H9 (cell line): Measurements from ENCODE around the gene TTC7B. TPM values are rescaled to one million over a fixed set of nuclear protein-coding genes. Genes with fewer than 3 reads are reported as not detected.

Experiments used
- DNase-seq: peaks from one replicate; pipeline ENCODE4 v3.0.0-alpha.2; 2017
- H2AFZ ChIP-seq: one replicate; pipeline ENCODE4 v1.6.1; 2013; ENCODE audit warnings: mild to moderate bottlenecking, low read length, control low read depth, moderate library complexity
- H2AK5ac ChIP-seq: 2 replicates; pipeline ENCODE4 v1.6.1; 2013; ENCODE audit warnings: low read length, control low read depth, mixed read lengths; ENCODE audit not compliant: insufficient read length
- H2BK120ac ChIP-seq: one replicate; pipeline ENCODE4 v1.6.1; 2013; ENCODE audit warnings: low read depth, mild to moderate bottlenecking, low read length, control low read depth, inconsistent platforms; ENCODE audit not compliant: poor library complexity, severe bottlenecking
- H2BK12ac ChIP-seq: 2 replicates; pipeline ENCODE4 v1.6.1; 2013; ENCODE audit warnings: low read length, control low read depth, mixed read lengths, low read depth; ENCODE audit not compliant: insufficient read length
- H2BK15ac ChIP-seq: 2 replicates; pipeline ENCODE4 v1.6.1; 2013; ENCODE audit warnings: low read depth, low read length, control low read depth
- H2BK20ac ChIP-seq: one replicate; pipeline ENCODE4 v1.6.1; 2013; ENCODE audit warnings: low read depth, mild to moderate bottlenecking, low read length, control low read depth, inconsistent platforms; ENCODE audit not compliant: poor library complexity, severe bottlenecking
- H2BK5ac ChIP-seq: 2 replicates; pipeline ENCODE4 v1.6.1; 2013; ENCODE audit warnings: low read length, control low read depth, mixed read lengths; ENCODE audit not compliant: insufficient read length
- H3K14ac ChIP-seq: 2 replicates; pipeline ENCODE4 v1.6.1; 2013; ENCODE audit warnings: low read length, control low read depth; ENCODE audit not compliant: insufficient read depth
- H3K18ac ChIP-seq: 2 replicates; pipeline ENCODE4 v1.6.1; 2013; ENCODE audit warnings: low read depth, mild to moderate bottlenecking, mixed read lengths, low read length, control low read depth; ENCODE audit not compliant: insufficient read length
- H3K23ac ChIP-seq: 2 replicates; pipeline ENCODE4 v1.6.1; 2013; ENCODE audit warnings: low read length, control low read depth, mixed read lengths, low read depth; ENCODE audit not compliant: insufficient read length
- H3K23me2 ChIP-seq: 2 replicates; pipeline ENCODE4 v1.6.1; 2013; ENCODE audit warnings: low read depth, mild to moderate bottlenecking, mixed read lengths, low read length, control low read depth; ENCODE audit not compliant: insufficient read length, poor library complexity, severe bottlenecking
- H3K27ac ChIP-seq: 2 replicates; pipeline ENCODE4 v1.5.1; 2013; ENCODE audit warnings: low read length, control low read depth, mixed read lengths, low read depth; ENCODE audit not compliant: insufficient read length
- H3K27me3 ChIP-seq: 2 replicates; pipeline ENCODE4 v1.6.1; 2013; ENCODE audit warnings: low read length, control low read depth, inconsistent platforms; ENCODE audit not compliant: insufficient read depth
- H3K4ac ChIP-seq: 2 replicates; pipeline ENCODE4 v1.6.1; 2013; ENCODE audit warnings: low read depth, mild to moderate bottlenecking, control low read depth, inconsistent platforms, low read length, moderate library complexity
- H3K4me1 ChIP-seq: 2 replicates; pipeline ENCODE4 v1.6.1; 2013; ENCODE audit warnings: low read length, control low read depth, inconsistent platforms; ENCODE audit not compliant: insufficient read depth
- H3K4me2 ChIP-seq: 2 replicates; pipeline ENCODE4 v1.6.1; 2013; ENCODE audit warnings: low read length, control low read depth, mixed read lengths; ENCODE audit not compliant: insufficient read length, insufficient read depth
- H3K56ac ChIP-seq: 2 replicates; pipeline ENCODE4 v1.6.1; 2013; ENCODE audit warnings: low read depth, mild to moderate bottlenecking, mixed read lengths, low read length, control low read depth; ENCODE audit not compliant: insufficient read length
- H3K79me1 ChIP-seq: 2 replicates; pipeline ENCODE4 v1.6.1; 2013; ENCODE audit warnings: low read depth, mild to moderate bottlenecking, moderate library complexity, low read length, control low read depth, inconsistent platforms; ENCODE audit not compliant: insufficient read depth, poor library complexity, severe bottlenecking
- H3K79me2 ChIP-seq: 2 replicates; pipeline ENCODE4 v1.6.1; 2013; ENCODE audit warnings: low read length, control low read depth, inconsistent platforms; ENCODE audit not compliant: insufficient read depth
- H3K9ac ChIP-seq: 2 replicates; pipeline ENCODE4 v1.6.1; 2013; ENCODE audit warnings: low read length, control low read depth, mixed read lengths; ENCODE audit not compliant: insufficient read length; ENCODE audit errors: extremely low read depth
- H3K9me3 ChIP-seq: one replicate; pipeline ENCODE4 v1.6.1; 2013; ENCODE audit warnings: low read depth, low read length, inconsistent platforms; ENCODE audit not compliant: control insufficient read depth
- H3T11ph ChIP-seq: one replicate; pipeline ENCODE4 v1.6.1; 2013; ENCODE audit warnings: mild to moderate bottlenecking, low read length, control low read depth, inconsistent platforms
- H4K20me1 ChIP-seq: one replicate; pipeline ENCODE4 v1.6.1; 2013; ENCODE audit not compliant: control insufficient read depth, insufficient read length, insufficient read depth
- H4K5ac ChIP-seq: 2 replicates; pipeline ENCODE4 v1.6.1; 2013; ENCODE audit warnings: low read depth, mild to moderate bottlenecking, mixed read lengths, low read length, control low read depth; ENCODE audit not compliant: insufficient read length
- H4K8ac ChIP-seq: replicated peaks from 2 replicates; pipeline ENCODE4 v1.6.1; 2013; ENCODE audit warnings: low read length, control low read depth, mixed read lengths, low read depth; ENCODE audit not compliant: insufficient read length
- H4K91ac ChIP-seq: 2 replicates; pipeline ENCODE4 v1.6.1; 2013; ENCODE audit warnings: low read depth, mild to moderate bottlenecking, moderate library complexity, mixed read lengths, low read length, control low read depth; ENCODE audit not compliant: insufficient read length
- H3K27ac Mint-ChIP-seq, 3 experiments: 2 replicates in 2 of 3; 3 replicates in 1 of 3; pipeline ENCODE4 v1.8.0; 2020 to 2021; ENCODE audit warnings: mixed read lengths in 3 of 3, mild to moderate bottlenecking in 1 of 3, moderate library complexity in 1 of 3
- H3K27me3 Mint-ChIP-seq: 2 replicates; pipeline ENCODE4 v1.8.0; 2021; ENCODE audit warnings: low read depth, mild to moderate bottlenecking, moderate library complexity, mixed read lengths
- H3K36me3 Mint-ChIP-seq, 3 experiments: 2 replicates in 2 of 3; 3 replicates in 1 of 3; pipeline ENCODE4 v1.8.0; 2020 to 2021; ENCODE audit warnings: low read depth in 3 of 3, mixed read lengths in 3 of 3; ENCODE audit not compliant: insufficient read depth in 1 of 3
- H3K4me1 Mint-ChIP-seq, 2 experiments: 2 replicates each; pipeline ENCODE4 v1.8.0; 2020; ENCODE audit warnings: mixed read lengths in 2 of 2
- H3K4me3 Mint-ChIP-seq, 2 experiments: 2 replicates in 1 of 2; 3 replicates in 1 of 2; pipeline ENCODE4 v1.8.0; 2020 to 2021; ENCODE audit warnings: mild to moderate bottlenecking in 2 of 2, mixed read lengths in 2 of 2, moderate library complexity in 1 of 2
- H3K9me3 Mint-ChIP-seq, 2 experiments: 2 replicates in 1 of 2; 3 replicates in 1 of 2; pipeline ENCODE4 v1.8.0; 2020; ENCODE audit warnings: mild to moderate bottlenecking in 2 of 2, mixed read lengths in 2 of 2, moderate library complexity in 1 of 2
- CTCF ChIP-seq: fragments of 200-600 bp; sonication (generic); conservative IDR thresholded peaks from 3 replicates; pipeline ENCODE4 v1.8.0; 2021; ENCODE audit warnings: antibody characterized with exemption, mild to moderate bottlenecking
- WGBS: extraction: QIAGEN DNeasy Blood & Tissue Kit; methylation state at CpG from one replicate; pipeline ENCODE4 v1.1.7; 2013; ENCODE audit warnings: missing lambda C conversion rate, low lambda C conversion rate, mixed read lengths; ENCODE audit not compliant: insufficient read length; ENCODE audit errors: extremely low coverage; 5-methylcytosine and 5-hydroxymethylcytosine counted together
- total RNA-seq: library from RNA; stranded (reverse); gene quantifications from 2 replicates; pipeline ENCODE4 v1.2.1, GENCODE V29; 2021

The TTC7B gene
- total RNA-seq, 1 experiment from 2014 or later, result 33.7 TPM

DNA sequence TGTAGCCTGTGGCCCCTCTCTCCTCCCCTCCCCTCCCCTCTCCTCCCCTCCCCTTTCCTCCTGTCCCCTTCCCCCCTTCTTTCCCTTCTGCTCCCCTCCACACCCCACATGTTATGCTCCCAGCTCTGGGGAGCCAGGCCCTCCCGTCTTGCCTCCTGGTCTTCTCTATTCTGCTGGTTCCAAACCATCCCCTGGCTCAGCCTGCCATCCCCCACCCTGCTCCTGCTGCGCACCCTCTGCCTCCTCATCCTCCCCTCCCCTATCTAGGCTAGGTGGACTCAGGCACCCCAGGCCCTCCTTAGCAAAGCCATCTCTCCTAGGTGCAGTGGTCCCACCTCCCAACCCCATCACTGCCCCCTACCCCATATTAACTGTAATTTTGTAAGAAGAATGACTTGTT is 319.9 kb downstream of the TTC7B start:
- no peaks in the 10 kb centered on the region for H3K23me2 ChIP-seq
- Mint-ChIP-seq H3K9me3 (no peaks in the 10 kb centered on the region; a peak in 1 of 5 replicates), H3K27ac (no peak overlapping the region), H3K27me3 (peaks cover 3% of the 10 kb centered on the region), H3K4me3 (no peak overlapping the region), H3K36me3 (no peaks in the 10 kb centered on the region; a peak in 2 of 7 replicates), H3K4me1 (peaks cover 31 to 34% of the 10 kb centered on the region in 2 experiments)
- H2BK20ac ChIP-seq, result no peak overlapping the region
- H4K20me1 ChIP-seq, result no peaks in the 10 kb centered on the region
- no peak overlapping the region for H2BK5ac ChIP-seq
- no peak overlapping the region for H4K91ac ChIP-seq
- DNase-seq, result no peak
- no peaks in the 10 kb centered on the region for H3K27me3 ChIP-seq
- no peak overlapping the region for H3K23ac ChIP-seq
- H3K14ac ChIP-seq, result no peak overlapping the region
- no peak overlapping the region for H2AK5ac ChIP-seq
- no peaks in the 10 kb centered on the region for H3K79me1 ChIP-seq
- H2BK12ac ChIP-seq, result no peak overlapping the region
- H4K8ac ChIP-seq, result no peak overlapping the region
- no peak overlapping the region for H3K9ac ChIP-seq
- no peak overlapping the region for H3K27ac ChIP-seq
- H3K4me2 ChIP-seq, result no peak overlapping the region
- no CpG with 5 or more reads among the region's 2 CpGs for whole genome bisulfite sequencing
- H3K4ac ChIP-seq, result no peak overlapping the region
- no peaks in the 10 kb centered on the region; the same call in 1 of the 2 replicates for H3K4me1 ChIP-seq
- no peak overlapping the region for H3K18ac ChIP-seq
- no peak overlapping the region for H2BK15ac ChIP-seq
- no peak overlapping the region for H2BK120ac ChIP-seq
- H3K56ac ChIP-seq, result no peak overlapping the region
- H3K9me3 ChIP-seq, result no peaks in the 10 kb centered on the region
- H3T11ph ChIP-seq, result no peak overlapping the region
- H2AFZ ChIP-seq, result no peak overlapping the region
- TF ChIP-seq CTCF, result no peak
- H3K79me2 ChIP-seq, result no peaks in the 10 kb centered on the region; the same call in 1 of the 2 replicates
- no peak overlapping the region for H4K5ac ChIP-seq
